D341Med (cell line): ENCODE results near the gene RELCH.

Experiments used
- DNase-seq: peaks from one replicate; pipeline ENCODE4 v3.0.0; 2012; ENCODE audit warnings: low spot score

The RELCH gene

DNA sequence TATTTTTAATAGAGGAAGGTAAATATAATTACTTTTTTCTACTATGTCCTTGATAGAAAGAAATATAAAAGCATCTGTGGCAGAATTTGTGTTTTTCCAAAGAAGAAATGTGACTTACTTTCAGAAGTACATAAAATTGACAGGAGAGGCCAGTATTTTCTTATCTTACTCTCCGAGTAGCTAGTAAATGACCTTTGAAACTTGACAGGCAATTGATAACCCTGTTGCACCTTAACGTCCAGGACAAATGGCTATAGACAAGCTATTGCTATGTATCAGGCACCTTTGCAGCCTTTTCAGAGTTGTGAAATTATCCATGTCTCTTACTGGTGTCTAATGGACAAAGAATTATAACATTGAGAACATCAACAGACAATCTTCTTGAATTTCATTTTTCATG is 75.0 kb downstream of the RELCH start:
- no peak for DNase-seq

DNA sequence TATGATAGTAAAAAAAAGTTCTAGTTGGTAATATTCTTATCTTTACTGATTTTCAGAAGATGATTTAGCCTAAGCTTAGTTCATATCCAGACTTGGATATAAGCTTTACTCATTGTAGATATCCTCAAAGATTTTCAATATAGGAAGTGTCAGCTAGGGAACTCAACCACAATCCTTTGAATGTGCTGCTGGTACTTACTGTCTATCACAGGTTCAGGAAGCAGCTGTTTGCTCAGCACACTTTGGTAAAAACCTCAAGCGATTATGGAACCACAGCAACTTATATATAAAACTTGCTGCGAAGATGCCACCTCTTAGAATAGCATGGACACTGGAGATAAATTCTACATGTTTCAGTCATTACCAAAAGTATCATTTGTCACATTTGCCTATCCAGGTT is 77.9 kb downstream of the RELCH start:
- no peak for DNase-seq

DNA sequence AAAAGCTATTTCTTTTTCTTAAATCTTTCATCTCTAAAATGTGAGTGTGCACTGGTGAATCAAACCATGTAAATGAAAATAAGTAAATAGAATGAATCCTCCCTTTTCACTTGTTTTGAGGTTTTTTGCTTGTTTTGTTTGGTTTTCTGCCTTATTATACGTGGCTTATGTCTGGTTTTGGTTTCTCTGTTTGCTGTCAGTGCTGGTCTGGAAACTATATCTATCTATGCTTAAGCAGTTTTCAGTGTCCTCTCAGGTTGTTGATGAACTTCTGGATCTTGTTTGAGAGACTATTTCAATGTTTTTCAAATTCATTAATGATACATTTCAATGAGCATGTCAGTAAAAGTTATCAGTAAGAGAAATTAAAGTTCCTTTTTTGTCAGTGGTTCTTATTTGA is 90.0 kb downstream of the RELCH start:
- DNase-seq: no peak

DNA sequence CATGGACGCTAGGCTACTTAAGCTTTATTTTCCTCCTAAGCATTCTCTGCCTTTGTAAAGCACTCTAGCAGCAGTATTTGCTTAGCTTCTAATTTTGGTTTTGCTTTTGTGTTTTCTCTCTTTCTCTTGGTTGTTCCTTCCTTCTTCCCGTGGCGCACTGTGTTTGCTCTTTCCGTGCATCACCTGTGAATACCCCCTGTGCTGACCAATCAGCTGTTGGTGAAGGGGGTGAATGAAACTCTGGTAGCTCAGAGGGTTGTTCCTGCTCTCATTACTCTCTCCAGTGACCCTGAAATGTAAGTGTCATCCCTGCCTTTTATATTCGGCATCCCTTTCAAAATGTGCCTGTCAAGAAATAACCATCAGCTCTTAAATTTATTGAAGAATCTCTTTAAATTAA is 92.5 kb downstream of the RELCH start:
- DNase-seq: no peak

DNA sequence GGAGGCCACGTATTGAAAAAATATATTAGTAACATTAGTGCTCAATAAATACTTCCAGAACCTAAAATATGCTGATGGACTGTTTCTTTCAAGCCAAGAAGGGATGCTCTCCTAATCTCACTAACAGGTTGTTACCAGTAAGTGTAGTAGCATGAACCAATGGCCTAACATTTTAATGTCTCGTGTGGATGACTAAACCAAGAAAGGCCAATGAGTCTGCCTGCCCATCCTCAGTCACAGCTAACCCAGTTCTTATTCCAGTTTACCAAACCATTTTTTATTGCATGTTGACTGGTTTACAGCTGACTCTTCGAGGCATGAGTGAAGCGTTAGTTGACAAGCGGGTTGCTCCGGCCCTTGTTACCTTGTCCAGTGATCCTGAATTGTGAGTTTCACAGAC is 93.0 kb downstream of the RELCH start:
- no peak for DNase-seq

DNA sequence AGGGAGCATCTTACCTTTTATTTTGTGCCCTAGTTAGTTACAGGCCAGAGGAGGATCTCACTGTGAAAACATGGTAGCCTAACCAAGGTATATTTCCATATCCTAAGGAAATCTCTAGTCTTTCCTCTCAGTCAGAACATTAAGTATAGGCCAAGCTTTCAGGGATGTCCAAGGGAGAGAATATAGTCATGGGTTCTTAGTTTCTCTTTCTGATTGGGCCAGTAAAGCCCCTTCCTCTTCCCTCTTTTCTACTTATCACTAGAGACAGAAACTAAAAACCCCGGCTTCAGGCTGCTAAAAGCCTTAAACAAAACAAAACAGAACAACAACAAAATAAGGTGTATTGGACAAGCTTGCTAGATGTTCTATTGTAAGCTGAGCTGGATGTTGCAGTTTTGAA is 93.7 kb downstream of the RELCH start:
- no peak for DNase-seq

DNA sequence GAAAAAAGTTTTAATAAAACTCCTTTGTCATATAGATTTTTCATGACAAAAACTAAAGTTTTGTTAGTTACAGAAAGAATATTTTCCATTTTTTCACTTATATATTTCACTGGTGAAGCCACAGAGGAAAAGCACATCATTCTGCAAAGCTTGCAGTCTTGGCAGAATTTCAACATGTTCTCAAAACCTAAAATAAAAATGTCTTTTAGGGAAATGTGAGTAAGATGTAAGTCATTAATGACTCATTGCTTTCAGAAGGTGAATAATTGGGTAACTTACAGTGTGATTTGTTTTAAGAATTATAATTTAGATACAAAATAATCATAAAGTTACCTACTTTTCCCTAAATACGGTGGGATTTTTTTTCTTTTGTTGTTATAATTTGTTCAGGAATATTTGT is 94.6 kb downstream of the RELCH start:
- DNase-seq: no peak

DNA sequence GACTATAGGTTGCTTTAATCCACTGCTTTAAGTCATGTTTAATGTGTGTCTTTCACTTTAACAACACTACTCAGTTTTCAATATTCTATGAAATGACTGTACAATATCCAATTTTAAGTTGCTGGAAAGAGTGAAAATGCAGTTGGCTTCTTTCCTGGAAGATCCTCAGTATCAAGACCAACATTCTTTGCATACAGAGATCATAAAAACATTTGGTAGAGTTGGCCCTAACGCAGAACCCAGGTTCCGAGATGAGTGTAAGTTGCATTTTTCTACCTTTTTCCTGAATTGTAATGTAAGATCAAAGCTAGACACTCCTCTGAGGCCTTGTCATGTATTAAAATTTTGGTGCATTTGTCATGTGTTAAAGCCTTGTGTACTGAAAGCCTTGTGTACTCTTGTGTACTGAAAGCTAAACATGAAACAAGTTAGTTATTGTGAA is 95.2 kb downstream of the RELCH start:
- no peak for DNase-seq

DNA sequence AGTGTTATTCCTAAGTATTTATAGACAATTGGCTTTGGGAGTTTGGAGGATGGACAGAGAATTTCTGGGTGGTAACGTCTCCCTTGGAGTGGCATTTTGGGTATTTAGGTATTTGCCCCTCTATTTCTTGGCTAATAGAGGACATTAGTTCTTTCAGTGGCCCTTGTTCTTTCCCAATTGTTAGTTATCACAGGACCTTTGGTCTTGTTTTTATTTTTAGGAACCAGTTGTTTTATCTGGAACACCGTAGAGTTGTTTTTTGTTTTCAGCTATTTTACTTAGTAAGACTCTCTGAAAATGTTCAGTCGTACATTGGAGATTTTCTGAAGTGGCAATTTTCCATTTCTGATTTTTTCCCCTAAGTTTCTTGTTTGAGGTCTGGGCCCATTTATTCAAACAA is 97.6 kb downstream of the RELCH start:
- no peak for DNase-seq

DNA sequence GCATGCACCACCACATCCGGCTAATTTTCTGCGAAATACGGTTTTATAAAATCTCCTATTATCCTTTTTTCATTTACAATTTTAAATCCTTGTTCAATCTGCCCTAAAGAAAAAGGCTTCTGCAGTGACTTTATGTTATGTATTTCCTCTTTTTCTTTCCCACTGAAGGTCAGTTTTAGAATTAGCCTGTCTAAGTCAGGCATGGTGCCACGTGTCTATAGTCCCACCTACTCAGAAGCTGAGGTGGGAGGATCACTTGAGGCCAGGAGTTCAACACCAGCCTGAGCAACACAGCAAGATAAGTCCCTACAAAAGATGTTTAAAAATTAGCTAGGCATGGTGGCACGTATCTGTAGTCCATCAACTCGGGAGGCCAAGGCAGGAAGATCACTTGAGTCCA is 98.2 kb downstream of the RELCH start:
- no peak for DNase-seq

DNA sequence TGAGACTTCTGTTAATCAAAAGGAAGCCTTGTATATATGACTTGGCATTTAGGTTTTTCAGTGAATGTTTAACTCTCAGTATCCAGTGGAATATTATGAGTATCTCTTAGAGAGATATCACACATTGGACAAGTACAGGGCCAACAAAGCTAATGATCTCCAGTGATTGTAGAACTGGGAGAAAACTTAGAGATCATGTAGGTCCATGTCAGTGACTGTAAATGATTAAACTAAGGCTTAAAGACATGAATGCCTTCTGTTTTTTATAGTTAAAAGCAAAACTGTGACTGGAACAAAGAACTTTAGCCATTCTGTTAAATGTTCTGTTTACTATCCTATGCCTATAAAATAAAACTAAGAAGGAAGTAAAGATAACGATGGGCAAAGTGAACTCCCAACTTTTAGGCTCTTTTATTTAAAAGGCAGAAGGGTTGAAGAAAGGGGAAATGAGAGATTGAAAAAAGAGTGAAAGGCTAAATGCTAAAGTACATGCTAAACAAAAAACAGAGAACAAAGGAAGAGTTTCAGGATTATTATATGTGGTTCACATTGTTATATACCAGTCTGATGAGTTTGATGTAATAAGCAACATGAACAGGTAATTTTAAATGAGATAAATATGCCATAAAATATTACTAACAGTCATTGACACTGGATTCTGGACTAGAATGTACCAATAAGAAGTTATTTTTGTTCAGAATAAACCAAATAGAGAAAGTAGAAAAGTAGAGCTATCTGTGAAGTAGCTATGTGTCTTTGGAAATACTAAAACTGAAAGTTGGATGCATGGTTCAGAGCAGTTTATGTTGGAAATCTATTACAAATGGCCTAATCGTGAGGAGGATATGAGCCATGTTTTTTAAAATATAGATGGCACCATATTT is 101.0 kb downstream of the RELCH start:
- DNase-seq: no peak

DNA sequence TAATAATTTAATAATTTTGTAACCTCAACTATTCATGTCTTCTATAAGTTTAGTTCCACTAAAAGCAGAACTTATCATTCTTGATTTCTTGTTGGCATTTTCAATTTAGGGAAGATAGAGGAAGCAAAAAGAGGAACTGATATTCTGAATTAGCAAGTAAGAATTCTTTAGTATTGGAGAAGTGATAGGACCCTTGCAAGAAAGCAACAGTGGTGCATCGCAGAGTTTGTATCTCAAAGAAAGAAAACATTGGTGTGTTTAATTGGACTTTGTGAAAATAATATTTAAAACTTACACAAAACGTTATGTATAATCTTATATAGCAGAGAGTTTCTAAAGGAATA is 101.6 kb downstream of the RELCH start:
- DNase-seq: no peak

DNA sequence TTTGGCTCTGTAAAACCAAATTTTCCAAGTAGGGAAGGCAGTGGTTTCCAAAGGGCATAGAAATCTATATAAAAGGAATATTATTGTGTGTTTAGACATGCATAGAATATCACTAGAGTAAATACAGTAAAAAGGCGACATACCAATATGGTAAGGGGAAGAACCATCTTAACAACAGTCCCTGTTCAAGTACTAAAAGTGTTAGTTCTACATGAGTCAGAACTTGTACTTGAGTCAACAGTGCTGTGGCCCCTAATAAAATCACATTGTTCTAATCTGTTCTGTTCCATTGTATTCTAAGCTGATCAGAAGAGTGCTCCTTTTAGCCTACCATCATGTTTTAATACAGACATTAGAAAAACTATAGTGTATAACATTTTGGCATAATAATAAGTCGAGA is 102.0 kb downstream of the RELCH start:
- no peak for DNase-seq

DNA sequence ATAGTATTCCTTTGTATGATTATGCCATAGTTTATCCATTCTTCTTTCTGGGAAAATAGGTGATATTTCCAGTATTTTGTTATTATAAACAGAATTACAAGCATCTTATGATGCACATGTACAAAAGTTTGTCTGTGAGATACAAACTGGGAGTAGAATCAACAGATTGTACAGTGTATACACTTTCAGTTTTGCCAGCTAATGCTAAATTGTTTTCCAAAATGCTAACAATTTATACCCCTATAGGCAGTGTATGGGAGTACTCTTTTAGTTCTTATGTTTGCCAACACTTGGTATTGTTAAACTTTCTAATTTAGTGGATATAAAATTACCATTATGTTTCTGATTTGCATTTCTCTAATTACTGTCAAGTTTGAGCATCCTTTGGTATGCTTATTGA is 107.0 kb downstream of the RELCH start:
- no peak for DNase-seq

DNA sequence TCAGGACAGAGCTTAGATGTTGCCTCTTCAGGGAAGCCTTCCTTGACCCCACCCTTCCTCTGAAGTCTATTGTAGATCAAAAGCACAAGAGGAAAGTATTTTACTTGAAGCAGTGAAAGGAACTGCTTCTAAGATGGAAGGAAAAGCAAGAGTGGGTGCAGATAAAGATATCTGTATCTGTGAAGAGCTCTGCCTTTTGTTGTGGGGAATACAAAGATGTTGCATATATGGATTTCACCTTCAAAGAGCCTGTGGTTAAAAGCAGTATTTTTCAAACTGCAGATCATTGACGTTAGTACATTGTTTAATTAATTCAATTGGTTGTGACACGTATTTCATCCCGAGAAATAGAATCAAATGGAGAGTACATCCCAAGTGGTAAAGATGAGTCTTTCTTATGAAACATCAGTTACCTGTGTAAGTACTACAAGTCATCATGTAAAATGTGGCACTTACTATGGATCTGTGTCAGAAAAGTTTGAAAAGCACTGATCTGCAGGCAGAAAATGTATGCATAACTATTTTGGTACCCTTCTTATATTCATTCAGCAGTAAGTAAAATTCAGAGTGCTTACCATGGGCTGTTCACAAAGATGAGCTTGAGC is 113.4 kb downstream of the RELCH start:
- no peak for DNase-seq

DNA sequence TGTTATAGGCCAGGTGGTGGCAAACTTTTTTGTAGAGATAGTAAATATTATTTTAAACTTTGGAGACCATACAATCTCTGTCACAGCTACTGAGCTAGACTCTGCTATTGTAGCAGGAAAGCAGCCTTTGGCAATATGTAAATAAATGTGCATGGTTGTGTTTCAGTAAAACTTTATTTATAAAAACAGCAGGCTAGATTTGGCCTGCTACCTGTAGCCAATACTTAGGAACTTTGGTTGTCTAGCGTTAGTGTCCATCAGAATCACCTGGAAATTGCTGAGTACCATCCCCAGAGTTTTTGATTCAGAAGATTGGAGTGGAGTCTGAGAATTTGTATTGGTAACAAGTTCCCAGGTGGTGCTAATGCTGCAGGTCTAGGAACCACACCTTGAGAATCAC is 114.3 kb downstream of the RELCH start:
- DNase-seq: no peak

DNA sequence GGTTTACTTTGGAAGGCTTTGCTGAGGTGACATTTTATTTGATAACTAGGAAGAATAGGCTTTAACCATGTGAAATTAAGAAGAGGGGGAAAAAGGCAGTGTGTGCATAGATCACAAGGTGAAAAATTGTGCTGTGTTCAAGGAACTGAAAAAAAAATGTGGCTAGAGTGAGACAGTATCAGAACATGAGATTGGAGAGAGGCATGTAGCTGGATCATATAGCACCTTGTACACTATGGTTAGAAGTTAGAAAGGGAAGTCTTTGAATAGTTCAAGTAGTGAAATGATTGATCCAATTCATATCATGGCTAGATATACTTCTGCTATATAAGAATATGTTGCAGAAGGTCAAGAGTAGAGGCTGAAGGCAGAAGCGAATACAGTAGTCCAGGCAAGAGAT is 125.8 kb downstream of the RELCH start:
- no peak for DNase-seq

DNA sequence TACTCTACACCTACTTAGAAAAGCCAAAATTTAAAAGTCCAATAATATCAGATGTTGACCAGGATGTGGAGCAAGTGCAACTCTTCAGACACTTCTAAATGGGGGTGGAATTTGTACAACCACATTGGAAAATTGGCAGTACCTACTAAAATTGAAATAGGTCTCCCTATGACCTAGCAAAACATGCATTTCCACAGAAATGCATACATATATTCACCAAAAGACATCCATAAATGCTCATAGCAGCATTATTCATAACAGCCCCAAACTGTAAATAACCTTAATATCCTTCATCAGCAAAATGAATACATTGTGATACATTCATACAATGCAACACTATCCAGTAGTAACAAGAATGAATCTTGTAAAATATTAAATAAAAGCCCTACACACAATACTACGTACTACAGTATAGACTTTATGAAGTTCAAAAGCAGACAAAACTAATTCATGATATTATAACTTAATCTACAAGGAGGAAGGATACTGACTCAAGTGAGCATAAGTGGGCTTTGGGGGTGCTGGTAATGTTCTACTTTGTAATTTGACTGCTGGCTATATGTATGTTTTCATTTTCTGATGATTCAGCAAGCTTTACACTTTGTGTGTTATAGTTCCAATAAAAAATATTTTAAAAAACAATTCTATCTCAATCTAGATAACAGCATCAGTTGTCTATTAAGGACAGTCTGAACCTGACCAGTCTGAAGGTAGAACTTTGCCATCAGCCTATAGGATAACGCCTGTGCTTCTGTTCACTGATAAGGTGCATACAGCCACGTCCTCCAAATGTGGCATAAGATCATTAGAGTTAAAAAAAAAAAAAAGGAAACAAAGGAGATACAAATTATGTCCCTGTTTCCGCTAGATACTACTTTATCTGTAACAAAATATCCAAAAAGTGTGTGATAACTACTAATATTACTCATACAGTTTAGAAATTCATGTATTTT is 131.4 kb downstream of the RELCH start:
- no peak for DNase-seq

DNA sequence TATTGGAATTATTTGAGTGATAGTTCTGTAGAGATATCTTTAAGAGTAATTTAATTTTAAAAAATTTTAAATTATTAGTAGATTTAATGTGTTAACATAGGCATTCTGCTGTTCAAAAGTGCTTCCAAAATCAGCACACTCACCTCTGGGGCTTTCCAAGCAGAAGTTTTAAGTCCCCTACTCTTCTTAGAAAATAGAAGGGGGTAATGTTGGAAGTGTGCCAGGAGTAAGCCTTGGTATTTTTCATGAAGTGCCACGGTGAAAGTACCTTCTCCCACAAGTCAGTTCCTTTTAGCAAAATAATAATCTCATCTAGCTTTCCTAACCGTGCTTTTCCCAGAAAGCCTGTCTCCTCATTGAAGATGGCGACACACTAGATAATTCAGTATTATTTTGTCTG is 134.1 kb downstream of the RELCH start:
- no peak for DNase-seq

DNA sequence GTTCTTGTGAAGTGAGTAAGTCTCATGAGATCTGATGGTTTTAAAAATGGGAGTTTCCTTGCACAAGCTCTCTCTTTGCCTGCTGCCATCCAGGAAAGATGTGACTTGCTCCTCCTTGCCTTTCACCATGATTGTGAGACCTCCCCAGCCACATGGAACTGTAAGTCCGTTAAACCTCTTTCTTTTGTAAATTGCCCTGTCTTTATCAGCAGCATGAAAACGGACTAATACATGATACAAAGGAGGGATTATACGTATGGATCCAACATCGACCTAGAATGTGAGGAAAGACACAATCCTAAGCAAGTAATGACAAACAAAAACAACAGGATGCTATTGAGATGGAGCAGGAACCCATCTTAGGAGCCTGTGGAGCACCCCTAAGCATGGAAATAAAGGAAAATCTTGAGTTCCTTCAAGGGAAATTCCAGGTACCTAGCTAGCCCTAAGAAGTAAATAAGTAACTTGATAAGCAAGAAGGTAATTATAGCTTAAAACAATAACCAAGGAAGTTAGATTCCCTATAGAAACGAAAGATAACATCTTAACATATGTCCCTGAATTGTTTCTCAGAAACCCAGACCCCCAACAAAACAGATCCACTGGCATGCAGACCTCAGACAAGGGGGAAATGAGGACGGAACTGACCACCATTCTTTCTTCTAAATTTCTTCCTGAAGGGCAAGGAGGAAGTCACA is 136.6 kb downstream of the RELCH start:
- DNase-seq: no peak

DNA sequence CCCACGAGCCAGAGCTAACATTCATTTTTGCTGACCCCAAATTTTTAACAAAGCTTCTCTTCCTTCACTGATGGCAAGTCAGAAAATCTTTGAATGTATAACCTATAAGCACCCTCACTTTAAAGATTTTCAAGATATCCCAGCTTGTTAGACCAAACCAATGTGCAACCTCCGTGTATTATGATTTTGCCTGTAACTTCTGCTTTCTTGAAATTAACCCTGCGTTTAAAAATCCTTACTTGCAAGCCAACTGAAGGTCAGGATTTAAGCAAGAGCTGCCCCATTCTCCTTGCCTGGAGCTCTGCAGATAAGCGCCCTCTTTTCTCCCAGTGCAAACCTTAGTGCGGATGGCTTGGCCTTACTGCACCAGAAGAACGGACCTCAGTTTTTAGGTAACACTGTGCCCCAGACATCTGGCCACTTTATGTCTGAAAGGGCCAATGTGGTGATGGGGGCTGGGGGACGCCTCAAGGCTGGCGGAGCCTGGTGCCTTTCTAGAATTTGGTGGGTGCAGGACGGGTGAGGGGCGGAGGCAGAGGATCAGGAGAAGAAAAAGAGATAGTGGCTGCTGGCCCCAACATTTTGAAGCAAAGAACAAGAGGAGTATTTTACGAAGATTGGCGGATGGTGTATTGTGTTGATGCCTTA is 137.2 kb downstream of the RELCH start:
- no peak for DNase-seq
